ENCODE data around the gene KIAA0825.
"Not testable (repeated sequence)": the region's sequence is repeated elsewhere in the genome, so short reads cannot be mapped to it uniquely, and the experiment has no call there.

The KIAA0825 gene

GRCh38 chr5:94367900-94368299 lies 250.5 kb downstream of the KIAA0825 start:
- no peak for DNase-seq

GRCh38 chr5:94366811-94367210 lies 251.6 kb downstream of the KIAA0825 start:
- no peak for DNase-seq

DNA sequence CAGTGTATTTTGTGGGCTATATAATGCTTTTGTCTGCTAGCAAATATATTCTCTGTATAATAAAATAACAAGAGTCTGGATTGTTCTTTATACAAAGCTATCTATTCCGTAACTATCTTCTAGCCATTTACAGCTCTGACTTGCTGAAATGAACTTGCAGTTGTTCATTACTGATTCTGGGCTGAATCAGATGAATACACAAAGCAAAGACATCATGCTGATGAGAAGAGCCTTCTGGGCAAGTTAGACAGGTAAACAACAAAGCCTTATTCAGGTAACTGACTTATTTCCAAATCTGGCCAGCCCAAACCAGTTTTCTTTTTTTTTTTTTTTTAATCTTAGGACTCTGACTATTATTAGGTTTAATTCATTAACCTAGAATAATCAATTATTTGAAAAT lies 255.5 kb downstream of the KIAA0825 start:
- no peak for DNase-seq

DNA sequence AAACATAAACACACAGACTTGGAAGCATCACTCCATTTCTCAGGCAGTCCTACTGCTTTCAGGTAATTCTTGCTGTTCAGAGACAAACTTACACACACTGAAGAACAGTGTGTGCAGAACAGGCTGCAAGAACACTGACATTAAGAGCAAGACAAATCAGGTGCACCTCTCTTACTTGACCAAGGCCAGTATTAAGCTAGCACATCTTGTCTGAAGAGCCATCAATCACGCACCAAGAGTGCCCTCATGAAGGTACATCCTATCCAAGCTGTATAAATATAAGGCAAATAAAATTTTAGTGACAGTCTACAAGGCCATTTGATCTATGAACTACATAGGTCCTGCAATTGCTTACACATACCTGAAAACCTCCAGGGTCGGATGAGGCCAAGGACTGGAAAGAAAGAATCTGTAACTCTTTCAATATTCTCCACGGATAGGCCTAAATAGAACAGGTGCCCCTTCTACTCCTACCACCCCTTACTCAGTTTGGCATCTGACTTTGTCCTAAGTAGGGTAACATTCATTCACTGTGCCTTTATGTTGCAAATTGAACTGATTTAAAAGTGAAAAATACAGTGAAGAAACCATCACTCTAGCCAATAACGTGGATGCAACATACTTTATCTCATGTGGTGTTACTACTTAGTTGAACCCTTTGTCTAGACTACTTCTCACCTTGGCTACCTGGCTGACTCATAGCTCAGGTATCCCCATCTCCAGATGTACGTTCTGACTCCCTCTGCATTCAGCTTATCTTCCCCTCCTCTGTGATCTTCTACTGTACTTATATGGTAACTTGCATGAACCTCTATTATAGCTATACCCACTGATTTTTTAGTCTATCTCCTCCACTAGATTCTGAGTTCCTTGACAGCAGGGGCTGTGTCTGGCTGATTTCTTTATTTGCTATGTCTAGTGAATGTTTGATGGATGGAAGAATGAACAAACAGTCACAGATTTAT lies 256.3 kb downstream of the KIAA0825 start:
- DNase-seq, result no peak

DNA sequence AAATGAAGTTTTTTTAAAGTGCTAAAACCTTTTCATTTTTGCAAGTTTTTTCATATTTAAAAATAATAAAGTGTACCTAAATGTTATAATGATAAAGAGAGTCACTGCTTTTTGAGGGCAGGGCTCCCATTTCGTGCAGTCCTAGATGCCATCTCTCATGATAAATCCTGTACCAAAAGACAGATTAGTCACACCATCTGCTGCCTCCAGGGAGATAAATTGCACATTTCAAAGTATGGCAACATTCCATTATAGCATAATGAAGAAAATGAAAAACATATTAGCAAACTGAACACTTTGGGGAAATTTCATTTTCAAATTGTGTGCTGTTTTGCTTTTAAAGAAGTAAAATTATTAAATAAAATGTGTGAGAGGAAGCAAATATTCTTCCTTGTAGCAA lies 257.2 kb downstream of the KIAA0825 start:
- DNase-seq, result no peak

DNA sequence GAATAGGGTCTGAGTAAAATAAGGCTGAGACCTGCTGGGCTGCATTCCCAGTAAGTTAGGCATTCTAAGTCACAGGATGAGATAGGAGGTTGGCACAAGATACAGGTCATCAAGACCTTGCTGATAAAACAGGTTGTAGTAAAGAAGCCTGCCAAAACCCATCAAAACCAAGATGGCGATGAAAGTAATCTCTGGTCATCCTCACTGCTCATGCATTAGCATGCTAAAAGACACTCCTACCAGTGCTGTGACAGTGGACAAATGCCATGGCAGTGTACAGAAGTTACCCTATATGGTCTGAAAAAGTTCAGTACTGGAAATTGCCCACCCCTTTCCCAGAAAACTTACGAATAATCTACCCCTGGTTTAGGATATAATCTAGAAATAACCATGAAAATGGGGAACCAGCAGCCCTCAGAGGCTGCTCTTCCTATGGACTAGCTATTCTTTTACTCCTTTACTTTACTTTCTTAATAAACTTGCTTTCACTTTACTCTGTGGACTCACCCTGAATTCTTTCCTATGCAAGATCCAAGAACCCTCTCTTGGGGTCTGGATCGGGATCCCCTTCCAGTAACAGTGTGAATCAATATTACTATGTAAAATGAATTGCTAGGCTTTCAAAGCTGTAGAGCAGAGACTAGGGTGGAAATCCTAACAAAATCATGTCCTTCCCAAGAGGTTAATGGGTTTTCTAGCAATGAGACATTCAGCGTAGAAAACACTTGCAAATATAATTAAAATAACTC lies 257.8 kb downstream of the KIAA0825 start:
- no peak for DNase-seq

DNA sequence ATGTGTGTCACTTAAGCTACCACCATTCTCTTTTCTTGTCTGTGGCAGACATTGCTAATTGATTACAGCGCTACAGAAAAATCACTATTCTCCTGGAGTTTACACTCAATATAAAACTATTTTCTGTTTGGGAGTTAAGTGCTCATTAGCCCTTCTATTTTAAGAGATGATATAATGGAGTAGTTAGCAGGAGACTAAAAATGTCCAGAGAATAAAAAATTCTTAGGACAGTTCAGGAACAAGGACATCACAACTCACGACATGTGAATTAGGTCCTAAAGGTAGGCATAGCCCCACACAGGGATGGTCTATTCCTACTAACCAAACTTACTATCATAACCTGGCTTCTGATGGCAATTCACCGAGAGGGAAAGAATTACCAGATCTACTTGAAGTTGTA lies 258.5 kb downstream of the KIAA0825 start:
- DNase-seq, result no peak

DNA sequence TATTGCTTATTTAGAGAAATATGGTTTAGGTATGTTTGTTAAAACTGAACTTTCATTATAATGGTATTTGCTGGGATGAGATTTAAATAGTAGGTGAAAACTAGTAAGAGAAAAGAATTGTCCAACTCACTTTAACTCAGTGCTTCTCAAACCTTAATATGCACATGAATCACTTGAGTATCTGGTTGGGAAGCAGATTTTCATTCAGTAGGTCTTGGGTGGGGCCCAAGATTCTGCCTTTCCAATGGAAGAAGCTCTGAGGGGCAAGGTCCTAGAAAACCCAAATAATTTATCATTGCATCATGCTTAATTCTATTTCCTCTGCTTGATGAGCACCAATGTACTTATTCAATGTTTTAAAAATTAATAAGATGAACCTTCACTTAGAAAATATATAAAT lies 262.6 kb downstream of the KIAA0825 start:
- no peak for DNase-seq

GRCh38 chr5:94354837-94355485 lies 263.4 kb downstream of the KIAA0825 start:
- not testable (repeated sequence) for DNase-seq

- DNase-seq, result no peak
These were observed 264.8 kb downstream of the KIAA0825 start for GRCh38 chr5:94353605-94354004.

GRCh38 chr5:94347130-94347529 lies 271.3 kb downstream of the KIAA0825 start:
- no peak for DNase-seq

- DNase-seq, result no peak
These were observed 273.1 kb downstream of the KIAA0825 start for GRCh38 chr5:94345257-94345656.

- DNase-seq, result no peak
These were observed 280.8 kb downstream of the KIAA0825 start for GRCh38 chr5:94337617-94338016.

DNA sequence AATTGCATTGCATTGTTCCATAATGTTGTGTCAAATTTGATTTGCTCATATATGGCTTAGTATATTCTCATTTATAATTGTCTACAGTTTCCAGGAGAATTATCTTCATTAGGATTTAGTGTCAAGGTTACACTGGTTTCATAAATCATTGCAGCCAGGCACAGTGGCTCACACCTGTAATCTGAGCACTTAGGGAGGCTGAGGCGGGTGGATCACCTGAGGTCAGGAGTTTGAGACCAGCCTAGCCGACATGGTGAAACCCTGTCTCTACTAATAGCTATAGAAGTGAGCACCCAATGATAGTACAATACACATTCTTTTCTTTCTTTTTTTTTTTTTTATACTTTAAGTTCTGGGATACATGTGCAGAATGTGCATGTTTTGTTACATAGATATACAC lies 282.5 kb downstream of the KIAA0825 start:
- DNase-seq, result no peak

DNA sequence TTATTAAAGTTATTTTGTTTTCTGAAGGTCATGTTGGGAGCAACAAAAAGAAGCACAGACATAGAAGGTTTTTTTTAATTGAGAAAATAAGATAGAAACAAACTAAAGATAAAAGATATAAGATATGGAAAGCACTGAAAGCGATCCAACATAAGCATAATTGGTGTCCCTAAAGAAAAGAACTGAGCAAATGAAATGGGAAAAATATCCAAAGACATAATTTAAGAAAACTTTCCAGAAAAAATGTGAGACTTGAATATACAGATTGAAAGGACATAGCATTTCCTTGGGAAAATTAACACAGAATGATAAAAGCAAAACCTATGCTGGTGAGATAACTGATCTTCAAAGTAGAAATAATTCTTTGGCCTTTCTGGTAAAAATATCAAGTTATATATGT lies 289.3 kb downstream of the KIAA0825 start:
- no peak for DNase-seq

DNA sequence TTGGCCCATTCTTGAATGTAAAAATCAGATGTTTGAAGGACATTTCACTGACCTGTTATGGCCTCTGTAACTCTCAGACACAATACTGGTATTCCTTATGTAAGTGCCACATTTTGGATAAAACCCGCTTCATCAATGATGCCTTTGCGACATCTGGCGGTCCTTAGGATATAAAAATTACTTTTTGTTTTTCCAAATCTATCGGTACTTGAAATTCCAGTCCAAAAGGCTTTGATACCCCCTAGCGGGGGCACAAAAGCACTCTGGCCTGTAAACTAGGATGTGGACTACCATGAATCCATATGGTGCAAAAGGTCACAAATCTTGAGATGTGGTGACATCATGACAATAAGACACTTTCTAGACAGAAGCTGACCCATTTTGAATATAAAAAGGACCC lies 291.8 kb downstream of the KIAA0825 start:
- no peak for DNase-seq

DNA sequence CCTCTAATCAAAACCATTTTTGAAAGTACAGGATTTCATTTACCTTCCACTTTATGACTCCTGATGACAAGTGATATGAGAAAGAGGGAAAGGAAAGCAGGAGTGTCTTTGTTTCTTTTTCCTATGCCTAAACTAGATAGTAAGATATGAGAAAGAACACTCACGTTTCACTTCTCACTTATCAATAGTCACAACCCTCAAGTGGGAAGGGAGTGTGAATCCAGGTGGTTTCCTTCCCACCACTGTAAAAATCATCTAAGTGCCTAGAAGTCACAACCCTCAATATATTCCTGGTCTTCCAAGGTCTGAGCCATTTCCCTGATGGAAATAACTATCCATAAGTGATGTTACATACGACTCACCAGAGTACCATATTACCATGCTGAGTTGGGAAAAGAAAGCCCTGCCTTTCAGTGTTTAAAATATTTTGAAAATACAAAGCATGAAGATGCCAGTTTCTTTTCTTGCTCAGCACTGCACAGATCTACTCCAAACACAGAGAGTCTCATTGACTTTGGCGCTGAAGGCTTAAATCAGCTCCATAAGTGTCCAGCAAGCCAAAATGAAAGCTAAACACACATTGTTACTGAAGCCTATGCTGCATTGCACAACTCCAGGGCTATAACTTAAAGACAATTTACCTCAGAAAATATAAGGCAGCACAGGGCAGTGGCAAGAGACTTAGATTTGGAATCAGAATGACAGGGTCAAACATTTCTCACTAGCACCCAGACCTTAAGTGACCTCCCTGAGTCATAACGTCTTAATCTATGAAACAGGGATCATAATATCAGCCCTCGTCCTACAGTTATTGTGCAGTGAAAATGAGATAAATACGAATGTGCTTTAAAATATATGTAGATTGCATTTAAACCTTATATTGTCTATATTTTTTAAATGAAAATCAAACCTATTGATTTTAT lies 301.2 kb downstream of the KIAA0825 start:
- no peak for DNase-seq

GRCh38 chr5:94314460-94315131 lies 303.8 kb downstream of the KIAA0825 start:
- DNase-seq, result no peak

GRCh38 chr5:94313696-94314095 lies 304.7 kb downstream of the KIAA0825 start:
- DNase-seq, result no peak

GRCh38 chr5:94313188-94313587 lies 305.2 kb downstream of the KIAA0825 start:
- DNase-seq, result no peak

DNA sequence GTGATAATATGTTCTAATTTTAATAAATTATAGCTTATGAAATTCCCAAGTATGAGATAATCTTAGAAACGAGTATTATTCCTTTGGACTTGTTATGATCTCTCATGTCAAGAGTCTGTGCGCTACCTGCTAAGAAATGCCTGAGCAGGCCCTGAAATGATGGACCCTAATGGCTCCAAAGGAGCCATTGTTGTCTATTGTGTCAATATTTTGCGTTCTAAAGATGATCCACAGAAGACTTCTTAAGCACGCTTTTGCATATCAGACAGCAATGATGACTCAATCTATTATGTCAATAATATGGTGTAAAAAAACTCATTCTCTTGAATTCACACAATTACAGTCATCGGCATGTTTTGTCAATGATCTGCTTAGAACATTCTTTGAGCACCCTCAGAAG lies 306.1 kb downstream of the KIAA0825 start:
- no peak for DNase-seq

DNA sequence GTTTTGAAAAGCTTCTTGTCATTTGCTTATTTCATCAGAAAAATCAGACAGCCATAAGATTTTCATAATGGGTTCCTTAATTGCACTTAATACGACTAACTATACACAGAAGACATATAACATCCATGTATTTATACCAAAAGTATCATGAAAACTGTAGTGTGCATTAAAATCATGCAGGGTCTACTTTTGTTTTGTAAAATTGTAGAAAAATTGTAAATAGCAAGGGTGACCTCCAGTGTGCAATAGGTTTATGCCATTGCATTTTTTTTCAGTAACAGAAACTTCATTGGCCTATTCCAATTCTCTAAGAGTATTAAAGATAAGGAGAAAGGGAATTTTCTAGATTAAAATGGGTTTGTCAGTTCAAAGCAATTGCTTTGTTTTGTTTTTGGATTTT lies 307.6 kb downstream of the KIAA0825 start:
- DNase-seq, result no peak

Measured in activated naive CD4-positive, alpha-beta T cell treated with anti-CD3 and anti-CD28 coated beads, Interleukin-2, amount 50 U/mL, for 16 hours (primary cell).